ENCODE data around the gene AMELX.
A peak's percentile ranks its signal among the peaks of the same experiment; 100 is the strongest.

AMELX gene

GRCh38 chrX:11293113-11293512 is at the start of gene AMELX:
Gene AMELX, plus strand, starts transcription at chrX:11293413. Its CDS starts 1,376 bp downstream, at chrX:11294789.
- no peak for DNase-seq (ENCODE audit: low read depth)

- peak; percentile 64 for DNase-seq (ENCODE audit: low read depth)
Observed at GRCh38 chrX:11244636-11245035, 48.6 kb upstream of the AMELX start.

- DNase-seq (ENCODE audit: low read depth) = no peak
Observed at GRCh38 chrX:11254417-11255109, 38.6 kb upstream of the AMELX start.

DNA sequence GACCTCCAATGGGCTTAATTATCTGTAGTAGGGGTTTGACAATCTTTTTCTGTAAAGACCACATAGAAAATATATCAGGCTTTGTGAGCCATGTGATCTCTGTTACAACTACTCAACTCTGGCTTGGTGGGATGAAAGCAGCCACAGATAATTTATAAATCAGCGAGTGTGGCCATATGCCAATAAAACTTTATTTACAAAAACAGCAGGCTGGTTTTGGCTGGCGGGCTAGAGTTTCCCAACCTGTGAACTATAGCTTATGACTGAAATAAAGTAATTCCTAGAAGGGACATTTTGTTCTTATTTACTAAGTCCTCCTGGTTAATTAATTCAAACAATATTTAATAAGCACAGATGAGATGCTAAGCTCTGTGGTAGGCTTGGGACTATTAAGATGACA is 35.9 kb upstream of the AMELX start:
- no peak for DNase-seq (ENCODE audit: low read depth)

- DNase-seq (ENCODE audit: low read depth) = no peak
Observed at GRCh38 chrX:11257711-11258110, 35.5 kb upstream of the AMELX start.

- no peak for DNase-seq (ENCODE audit: low read depth)
Observed at GRCh38 chrX:11259437-11259836, 33.8 kb upstream of the AMELX start.

DNA sequence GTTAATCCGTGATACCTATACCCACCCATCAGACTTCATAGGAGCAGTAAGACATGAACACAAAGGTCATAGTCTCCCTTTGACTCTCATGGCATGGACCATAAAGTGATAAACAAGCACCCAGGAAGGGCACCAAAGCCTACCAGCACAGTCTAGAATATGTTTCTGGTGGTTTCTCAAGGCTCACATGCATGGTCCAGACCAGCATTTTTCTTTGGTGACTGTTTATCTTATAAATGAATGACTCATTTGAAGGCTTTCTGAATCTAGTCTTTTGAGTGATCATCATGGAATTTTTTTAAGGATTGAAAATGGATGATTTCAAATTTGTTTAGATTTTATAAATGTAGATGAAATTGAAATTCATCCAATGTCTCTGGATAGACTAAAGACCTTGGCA is 32.0 kb upstream of the AMELX start:
- peak; percentile 76 for DNase-seq (ENCODE audit: low read depth)

DNA sequence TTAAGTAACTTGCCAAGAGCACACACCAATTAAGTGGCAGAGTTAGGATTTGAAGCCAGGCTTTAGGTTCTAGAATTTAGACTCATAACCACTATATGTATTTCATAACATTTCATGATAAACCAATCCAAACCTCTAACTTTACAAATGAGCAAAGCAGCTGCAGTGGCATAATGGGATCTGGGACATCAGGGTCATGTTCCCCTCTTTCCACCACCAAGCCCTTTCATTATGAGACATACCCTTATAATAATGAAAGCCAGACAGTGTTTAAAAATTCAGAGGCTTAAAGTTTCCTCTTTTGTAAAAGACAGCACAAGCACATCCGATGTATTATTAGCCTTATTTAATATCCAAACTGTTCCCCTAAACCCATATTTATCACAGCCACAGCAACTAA is 28.3 kb upstream of the AMELX start:
- no peak for DNase-seq (ENCODE audit: low read depth)

GRCh38 chrX:11265352-11265751 is 27.9 kb upstream of the AMELX start:
- DNase-seq (ENCODE audit: low read depth) = no peak

DNA sequence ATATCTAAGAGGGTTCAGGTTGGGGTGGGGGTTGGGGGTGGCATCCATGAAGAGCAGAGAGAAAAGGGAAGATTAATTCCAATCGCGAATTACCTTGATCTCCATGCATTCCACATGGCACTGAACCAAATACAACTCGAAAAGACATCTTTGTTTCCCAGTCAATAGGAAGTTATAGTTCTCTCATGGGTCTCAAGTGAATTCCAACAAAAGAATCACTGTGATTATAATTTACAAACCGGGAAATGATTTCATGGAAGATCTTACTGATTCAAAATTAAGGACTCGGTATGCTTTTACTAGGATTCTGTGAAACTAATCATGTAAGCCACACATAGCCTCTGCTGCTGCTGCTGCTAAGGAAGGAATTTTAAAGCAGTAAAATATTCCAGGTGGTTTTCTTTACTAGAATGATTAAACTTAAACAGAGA is 26.6 kb upstream of the AMELX start:
- no peak for DNase-seq (ENCODE audit: low read depth)

DNA sequence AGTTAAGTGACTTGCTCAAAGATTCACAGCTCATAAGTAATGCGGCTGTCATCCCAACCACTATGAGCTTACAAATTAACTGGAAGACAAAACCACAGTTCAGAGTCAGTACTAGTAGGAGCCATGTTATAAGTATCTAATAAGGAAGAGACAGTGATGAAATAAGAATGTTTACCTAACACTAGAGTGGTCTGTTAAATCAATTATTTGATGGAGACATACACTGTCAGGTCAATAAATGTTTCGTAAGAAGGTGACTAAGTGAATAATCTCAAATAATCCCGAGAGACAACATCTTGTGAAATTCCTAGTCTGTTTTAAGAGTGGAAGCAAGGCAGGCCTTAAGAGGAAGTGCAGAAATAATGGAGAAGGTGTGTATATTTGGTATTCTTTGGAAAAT is 25.8 kb upstream of the AMELX start:
- peak; percentile 10 for DNase-seq (ENCODE audit: low read depth)

DNA sequence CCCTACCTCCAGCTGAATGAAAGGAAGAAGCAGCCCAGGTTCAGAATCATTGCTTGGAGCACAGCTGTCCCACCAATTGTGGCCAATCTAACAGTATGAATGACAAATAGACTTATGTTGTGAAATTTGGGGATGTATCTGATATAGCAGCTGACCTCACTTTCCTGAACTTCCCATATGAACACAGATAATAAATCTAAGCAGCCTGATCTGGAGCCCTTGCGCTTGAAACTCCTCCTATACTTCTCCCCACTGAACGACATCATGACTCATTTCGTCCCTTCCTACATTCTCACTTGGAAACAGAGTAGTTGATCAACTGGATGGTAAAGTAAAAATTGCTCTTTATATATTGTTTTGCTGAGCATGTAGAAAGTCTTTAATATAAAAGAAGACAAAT is 24.2 kb upstream of the AMELX start:
- DNase-seq (ENCODE audit: low read depth) = no peak

DNA sequence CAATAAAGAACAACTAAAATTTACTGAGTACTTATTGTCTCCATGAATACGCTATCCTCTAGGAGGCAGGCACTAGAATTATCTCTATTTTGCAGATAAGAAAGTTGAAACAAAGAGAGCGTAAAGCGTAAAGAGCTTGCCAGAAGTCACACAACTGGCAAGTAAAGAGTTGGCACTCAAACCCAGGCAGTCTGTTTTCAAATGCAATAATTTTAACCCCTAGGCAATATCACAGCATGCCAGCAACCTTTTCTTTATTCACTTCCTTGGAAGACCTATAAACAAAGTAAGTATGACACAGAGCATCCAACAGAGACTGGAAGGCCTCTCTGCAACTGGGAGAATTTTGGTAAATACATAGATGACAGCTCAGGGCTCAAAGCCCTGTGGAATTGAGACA is 23.2 kb upstream of the AMELX start:
- no peak for DNase-seq (ENCODE audit: low read depth)

DNA sequence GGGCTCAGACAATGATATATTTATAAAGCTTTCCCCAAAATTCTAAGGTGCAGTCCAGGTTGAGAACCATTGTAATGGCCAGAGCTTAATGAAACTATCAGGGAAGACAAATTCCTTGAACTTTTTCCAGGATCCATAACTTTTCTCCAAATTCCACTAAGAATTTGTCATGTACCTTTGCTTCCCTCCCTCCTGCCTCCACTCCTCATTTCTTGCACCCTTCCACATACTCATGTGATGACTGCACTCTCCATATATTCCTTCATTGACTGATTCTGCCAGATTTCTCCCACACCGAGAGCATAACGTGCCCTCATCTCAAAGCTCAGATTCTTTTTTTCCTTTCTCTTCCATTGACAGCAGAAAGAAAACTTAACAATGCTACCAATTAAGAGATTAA is 20.9 kb upstream of the AMELX start:
- no peak for DNase-seq (ENCODE audit: low read depth)

DNA sequence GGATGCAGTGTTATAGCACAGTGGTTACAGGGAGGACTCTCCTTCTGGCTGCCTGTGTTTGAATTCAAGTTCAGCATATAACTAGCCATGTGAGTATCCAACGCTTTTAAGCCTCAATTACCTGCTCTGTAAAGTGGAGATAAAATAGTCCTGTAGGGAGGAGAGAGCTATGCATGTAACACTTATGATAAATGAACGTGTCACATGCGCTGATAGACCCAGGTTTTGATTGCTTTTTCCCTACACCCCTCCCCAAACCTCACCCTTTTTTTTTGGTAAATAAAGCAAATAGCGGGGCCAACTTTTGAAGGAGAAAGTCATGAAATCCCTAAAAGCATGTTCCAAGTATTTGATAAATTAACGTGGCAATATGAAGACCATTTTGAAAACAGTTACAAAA is 20.4 kb upstream of the AMELX start:
- no peak for DNase-seq (ENCODE audit: low read depth)

- no peak for DNase-seq (ENCODE audit: low read depth)
Observed at GRCh38 chrX:11273544-11273943, 19.7 kb upstream of the AMELX start.

GRCh38 chrX:11282043-11282442 is 11.2 kb upstream of the AMELX start:
- no peak for DNase-seq (ENCODE audit: low read depth)

- no peak for DNase-seq (ENCODE audit: low read depth)
Observed at GRCh38 chrX:11285651-11286050, 7.6 kb upstream of the AMELX start.

- DNase-seq (ENCODE audit: low read depth) = peak; percentile 29
Observed at GRCh38 chrX:11287505-11287904, 5.7 kb upstream of the AMELX start.

GRCh38 chrX:11290416-11291102 is 2.7 kb upstream of the AMELX start:
- DNase-seq (ENCODE audit: low read depth) = no peak

DNA sequence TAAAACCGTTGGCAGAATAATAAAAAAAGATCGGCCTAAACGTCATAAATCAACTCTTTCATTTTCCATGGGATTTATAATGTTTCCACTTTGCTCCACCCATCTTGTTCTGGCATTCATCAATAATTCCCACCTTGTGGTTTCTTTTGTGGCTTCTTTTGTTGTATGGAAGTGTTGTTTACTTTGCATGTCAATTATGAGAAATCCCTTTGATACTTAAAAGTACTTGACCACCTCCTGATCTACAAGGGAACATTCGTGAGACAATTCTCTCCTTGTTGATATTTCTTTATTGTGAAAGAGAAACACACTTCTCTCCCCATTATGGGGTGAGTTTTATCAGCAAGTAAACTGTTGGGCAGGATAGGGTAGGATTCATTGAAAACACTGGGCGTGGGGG is 2.8 kb downstream of the AMELX start:
- no peak for DNase-seq (ENCODE audit: low read depth)

DNA sequence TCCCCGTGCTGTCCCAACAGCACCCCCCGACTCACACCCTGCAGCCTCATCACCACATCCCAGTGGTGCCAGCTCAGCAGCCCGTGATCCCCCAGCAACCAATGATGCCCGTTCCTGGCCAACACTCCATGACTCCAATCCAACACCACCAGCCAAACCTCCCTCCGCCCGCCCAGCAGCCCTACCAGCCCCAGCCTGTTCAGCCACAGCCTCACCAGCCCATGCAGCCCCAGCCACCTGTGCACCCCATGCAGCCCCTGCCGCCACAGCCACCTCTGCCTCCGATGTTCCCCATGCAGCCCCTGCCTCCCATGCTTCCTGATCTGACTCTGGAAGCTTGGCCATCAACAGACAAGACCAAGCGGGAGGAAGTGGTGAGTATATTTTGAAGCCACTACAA is 5.4 kb downstream of the AMELX start:
- no peak for DNase-seq (ENCODE audit: low read depth)

DNA sequence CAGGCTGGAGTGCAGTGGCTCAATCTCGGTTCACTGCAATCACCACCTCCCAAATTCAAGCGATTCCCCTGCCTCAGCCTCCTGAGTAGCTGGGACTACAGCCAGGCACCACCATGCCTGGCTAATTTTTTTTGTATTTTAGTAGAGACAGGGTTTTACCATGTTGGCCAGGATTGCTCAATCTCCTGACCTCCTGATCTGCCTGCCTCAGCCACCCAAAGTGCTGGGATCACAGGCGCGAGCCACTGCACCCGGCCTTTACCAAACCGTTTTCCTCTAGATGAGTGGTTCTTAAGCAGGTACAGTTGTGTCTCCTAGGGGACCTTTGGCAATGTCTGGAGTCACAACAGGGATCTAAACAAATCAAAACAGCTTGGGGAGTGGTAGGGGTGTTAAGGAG is 11.6 kb downstream of the AMELX start:
- no peak for DNase-seq (ENCODE audit: low read depth)

DNA sequence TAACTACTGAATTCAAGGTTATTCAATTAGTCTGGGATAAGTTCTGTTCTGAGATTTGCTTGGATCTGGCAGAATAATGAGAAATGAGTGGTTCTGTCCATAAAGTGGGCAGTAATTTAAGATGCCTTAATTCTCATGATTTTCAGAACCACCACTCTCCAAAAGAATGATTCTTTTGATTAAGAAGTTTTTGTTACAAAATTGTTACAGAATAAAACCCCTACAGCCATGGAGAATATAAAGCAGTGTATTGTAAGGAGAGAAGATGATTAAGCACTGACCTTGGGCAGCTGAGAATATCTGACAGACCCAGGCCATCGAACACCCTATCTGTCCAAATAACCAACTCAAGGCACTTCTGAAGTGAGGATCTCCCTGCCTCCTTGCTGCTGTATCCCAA is 12.4 kb downstream of the AMELX start:
- no peak for DNase-seq (ENCODE audit: low read depth)

Data from iris pigment epithelial cell (primary cell).